OCI-LY3 (cell line): ENCODE measurements around the gene SIRT6.
"Not testable (repeated sequence)": the region's sequence is repeated elsewhere in the genome, so short reads cannot be mapped to it uniquely, and the experiment has no call there.

Experiments used
- H2AFZ ChIP-seq: fragments of 200-600, 300-600 bp; shearing (Covaris generic); 2 replicates; pipeline ENCODE4 v1.6.0; 2014; ENCODE audit warnings: antibody characterized with exemption, low read depth, low read length
- H3K27ac ChIP-seq: fragments of 200-600, 300-600 bp; sonication (generic); 2 replicates; pipeline ENCODE4 v1.5.1; 2014; ENCODE audit warnings: mild to moderate bottlenecking, low read length, moderate library complexity, mixed read lengths
- H3K27me3 ChIP-seq: fragments of 200-600, 300-600 bp; sonication (generic); 2 replicates; pipeline ENCODE4 v1.6.1; 2014; ENCODE audit warnings: low read depth, low read length, mixed read lengths
- H3K36me3 ChIP-seq: fragments of 200-600, 300-600 bp; sonication (generic); replicated peaks from 2 replicates; pipeline ENCODE3; 2014; ENCODE audit warnings: low read depth, low read length, mixed read lengths
- H3K4me1 ChIP-seq: fragments of 300-600, 200-600 bp; sonication (generic); 2 replicates; pipeline ENCODE4 v1.6.1; 2014; ENCODE audit warnings: low read length, mixed read lengths
- H3K4me2 ChIP-seq: fragments of 200-600, 300-600 bp; sonication (generic); 2 replicates; pipeline ENCODE4 v1.6.1; 2014; ENCODE audit warnings: low read length, mixed read lengths
- H3K4me3 ChIP-seq: fragments of 300-600, 200-600 bp; sonication (generic); 2 replicates; pipeline ENCODE4 v1.5.1; 2014; ENCODE audit warnings: antibody characterized with exemption, mild to moderate bottlenecking, low read length, moderate library complexity
- H3K79me2 ChIP-seq: fragments of 300-600, 200-600 bp; shearing (Covaris generic); 2 replicates; pipeline ENCODE4 v1.6.1; 2014; ENCODE audit warnings: mild to moderate bottlenecking, low read length, mixed read lengths
- H3K9ac ChIP-seq: fragments of 300-600, 200-600 bp; shearing (Covaris generic); 2 replicates; pipeline ENCODE4 v1.6.0; 2014; ENCODE audit warnings: mild to moderate bottlenecking, low read length, moderate library complexity
- H3K9me3 ChIP-seq: fragments of 200-600, 300-600 bp; shearing (Covaris generic); 2 replicates; pipeline ENCODE4 v1.6.1; 2014; ENCODE audit warnings: low read length, mixed read lengths; ENCODE audit not compliant: insufficient read depth
- H4K20me1 ChIP-seq: fragments of 200-600, 300-600 bp; sonication (generic); 2 replicates; pipeline ENCODE4 v1.6.1; 2016; ENCODE audit warnings: low read length, mixed read lengths; ENCODE audit not compliant: insufficient read depth
- EZH2phosphoT487 ChIP-seq: fragments of 200-600 bp; shearing (Covaris generic); IDR thresholded peaks from 2 replicates; pipeline ENCODE4 v1.6.1; 2018; ENCODE audit warnings: antibody characterized with exemption, mixed run types, low read depth
- TF ChIP-seq, protein P1 (sequence below): fragments of 200-600, 300-600 bp; sonication (generic); IDR thresholded peaks from 2 replicates; pipeline ENCODE4 v1.5.1; 2014; ENCODE audit warnings: antibody characterized with exemption, low read length, low read depth

Gene SIRT6

DNA sequence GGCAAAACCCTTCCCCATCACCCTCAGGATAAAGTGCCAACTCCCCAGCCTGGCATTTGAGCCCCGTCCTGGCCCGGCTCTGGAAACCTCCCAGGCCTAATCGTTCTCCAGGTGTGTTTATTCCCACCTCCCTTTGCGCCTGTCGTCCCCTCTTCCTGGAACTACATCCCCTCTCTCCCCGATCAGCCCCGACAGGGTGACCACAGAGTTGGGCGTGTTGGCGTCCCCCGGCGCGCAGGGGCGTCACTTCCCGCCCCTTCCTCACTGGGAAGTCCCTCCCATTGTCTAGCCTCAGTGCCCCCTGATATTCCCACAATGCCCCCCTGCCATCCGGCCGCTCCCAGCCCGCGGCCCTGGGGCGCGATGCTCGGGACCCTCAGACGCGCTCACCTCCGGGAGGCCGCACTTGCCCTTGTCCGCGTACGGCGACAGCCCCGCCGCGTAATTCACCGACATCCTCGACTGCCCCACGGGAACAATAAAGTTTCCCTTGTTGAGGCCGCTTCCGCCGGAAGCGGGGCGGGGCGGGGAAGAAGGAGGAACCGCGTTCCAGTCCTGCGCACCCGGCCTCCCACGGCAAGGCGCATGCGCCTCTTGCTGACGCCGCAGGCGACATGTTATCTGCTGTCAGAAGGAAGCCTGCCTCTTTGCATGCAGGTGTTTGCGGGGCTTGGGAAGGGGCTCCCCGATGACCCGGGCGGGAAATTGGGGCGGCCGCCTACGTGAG, at the start of gene SIRT6, which contains the start of gene ANKRD24:
Gene SIRT6 (minus strand): TSS at position 480 of the 727 bp plus-strand sequence. CDS start 24 bp downstream, at position 456.
Gene ANKRD24 (plus strand): TSS at position 606 of the 727 bp plus-strand sequence. CDS start 3,737 bp downstream, outside the sequence.
- TF ChIP-seq EZH2phosphoT487: no peak
- TF ChIP-seq, protein P1, sequence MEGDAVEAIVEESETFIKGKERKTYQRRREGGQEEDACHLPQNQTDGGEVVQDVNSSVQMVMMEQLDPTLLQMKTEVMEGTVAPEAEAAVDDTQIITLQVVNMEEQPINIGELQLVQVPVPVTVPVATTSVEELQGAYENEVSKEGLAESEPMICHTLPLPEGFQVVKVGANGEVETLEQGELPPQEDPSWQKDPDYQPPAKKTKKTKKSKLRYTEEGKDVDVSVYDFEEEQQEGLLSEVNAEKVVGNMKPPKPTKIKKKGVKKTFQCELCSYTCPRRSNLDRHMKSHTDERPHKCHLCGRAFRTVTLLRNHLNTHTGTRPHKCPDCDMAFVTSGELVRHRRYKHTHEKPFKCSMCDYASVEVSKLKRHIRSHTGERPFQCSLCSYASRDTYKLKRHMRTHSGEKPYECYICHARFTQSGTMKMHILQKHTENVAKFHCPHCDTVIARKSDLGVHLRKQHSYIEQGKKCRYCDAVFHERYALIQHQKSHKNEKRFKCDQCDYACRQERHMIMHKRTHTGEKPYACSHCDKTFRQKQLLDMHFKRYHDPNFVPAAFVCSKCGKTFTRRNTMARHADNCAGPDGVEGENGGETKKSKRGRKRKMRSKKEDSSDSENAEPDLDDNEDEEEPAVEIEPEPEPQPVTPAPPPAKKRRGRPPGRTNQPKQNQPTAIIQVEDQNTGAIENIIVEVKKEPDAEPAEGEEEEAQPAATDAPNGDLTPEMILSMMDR: no peak
- Histone ChIP-seq H3K4me1 (peaks cover 29% of the 10 kb centered on the region), H3K4me2 (peak within 1 kb of the TSS; percentile 82), H4K20me1 (no peaks in the 10 kb centered on the region), H3K79me2 (peaks cover 21% of the 10 kb centered on the region), H3K27me3 (no peaks in the 10 kb centered on the region), H2AFZ (peak within 1 kb of the TSS; percentile 72), H3K4me3 (peak within 1 kb of the TSS; percentile 95), H3K27ac (peak within 1 kb of the TSS; percentile 73), H3K36me3 (peaks cover 7% of the 10 kb centered on the region), H3K9ac (peak within 1 kb of the TSS; percentile 92), H3K9me3 (no peaks in the 10 kb centered on the region)

DNA sequence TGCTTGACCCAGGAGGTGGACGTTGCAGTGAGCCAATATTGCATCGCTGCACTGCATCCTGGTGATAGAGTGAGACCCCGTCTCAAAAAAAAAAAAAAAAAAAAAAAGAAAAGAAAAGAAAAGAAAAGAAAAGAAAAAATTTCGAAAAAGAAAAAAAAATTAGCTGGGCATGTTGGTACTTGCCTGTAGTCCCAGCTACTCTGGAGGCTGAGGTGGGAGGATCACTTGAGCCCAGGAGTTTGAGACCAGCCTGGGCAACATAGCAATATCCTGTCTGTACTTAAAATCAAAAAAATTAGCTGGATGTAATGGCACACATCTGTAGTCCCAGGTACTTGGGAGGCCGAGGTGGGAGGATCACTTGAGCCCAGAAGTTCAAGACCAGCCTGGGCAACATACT, 49.8 kb upstream of the SIRT6 start:
- not testable (repeated sequence) for H2AFZ ChIP-seq, H3K9me3 ChIP-seq, H3K9ac ChIP-seq, H3K27me3 ChIP-seq
- peaks cover 47% of the 10 kb centered on the region for H3K4me1 ChIP-seq
- H3K79me2 ChIP-seq: peaks cover 90% of the 10 kb centered on the region
- H3K36me3 ChIP-seq: peaks cover 63% of the 10 kb centered on the region
- H3K27ac ChIP-seq: peak overlapping the region; percentile 42; the same call in 1 of the 2 replicates
- H3K4me2 ChIP-seq: peak overlapping the region; percentile 15; the same call in 1 of the 2 replicates
- peak overlapping the region; percentile 9; the same call in 1 of the 2 replicates for H3K4me3 ChIP-seq
- H4K20me1 ChIP-seq: peaks cover 45% of the 10 kb centered on the region

DNA sequence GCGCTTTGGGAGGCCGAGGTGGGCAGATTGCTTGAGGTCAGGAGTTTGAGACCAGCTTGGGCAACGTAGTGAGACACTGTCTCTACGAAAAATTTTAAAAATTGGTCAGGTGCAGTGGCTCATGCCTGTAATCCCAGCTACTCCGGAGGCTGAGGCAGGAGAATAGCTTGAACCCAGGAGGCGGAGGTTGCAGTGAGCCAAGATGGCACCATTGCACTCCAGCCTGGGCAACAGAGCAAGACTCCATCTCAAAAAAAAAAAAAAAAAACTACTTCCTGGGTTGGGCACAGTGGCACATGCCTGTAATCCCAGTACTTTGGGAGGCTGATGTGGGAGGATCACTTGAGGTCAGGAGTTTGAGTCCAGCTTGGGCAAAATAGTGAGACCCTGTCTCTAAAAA, 49.2 kb upstream of the SIRT6 start:
- not testable (repeated sequence) for H2AFZ ChIP-seq, H3K9me3 ChIP-seq, H3K27me3 ChIP-seq
- Histone ChIP-seq H3K4me3 (peak overlapping the region; percentile 93), H4K20me1 (peaks cover 39% of the 10 kb centered on the region), H3K4me2 (peak overlapping the region; percentile 92), H3K4me1 (peaks cover 51% of the 10 kb centered on the region), H3K79me2 (peaks cover 85% of the 10 kb centered on the region), H3K36me3 (peaks cover 57% of the 10 kb centered on the region), H3K27ac (peak overlapping the region; percentile 97), H3K9ac (0 out of 2 replicates have a peak overlapping the region, but pooled peaks have one; percentile 99)

DNA sequence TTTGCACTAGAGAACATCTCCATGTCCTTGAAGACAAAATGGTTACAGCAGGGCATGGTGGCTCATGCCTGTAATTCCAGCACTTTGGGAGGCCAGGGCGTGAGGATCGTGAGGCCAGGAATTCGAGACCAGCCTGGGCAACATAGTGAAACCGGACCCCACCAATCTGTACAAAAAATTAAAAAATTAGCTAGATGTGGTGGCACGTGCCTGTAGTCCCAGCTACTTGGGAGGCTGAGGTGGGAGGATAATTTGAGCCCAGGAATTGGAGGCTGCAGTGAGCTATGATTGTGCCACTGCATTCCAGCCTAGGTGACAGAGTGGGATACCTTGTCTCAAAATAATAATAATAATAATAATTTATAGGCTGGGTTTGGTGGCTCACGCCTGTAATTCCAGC, 47.9 kb upstream of the SIRT6 start:
- peaks cover 62% of the 10 kb centered on the region for H3K4me1 ChIP-seq

DNA sequence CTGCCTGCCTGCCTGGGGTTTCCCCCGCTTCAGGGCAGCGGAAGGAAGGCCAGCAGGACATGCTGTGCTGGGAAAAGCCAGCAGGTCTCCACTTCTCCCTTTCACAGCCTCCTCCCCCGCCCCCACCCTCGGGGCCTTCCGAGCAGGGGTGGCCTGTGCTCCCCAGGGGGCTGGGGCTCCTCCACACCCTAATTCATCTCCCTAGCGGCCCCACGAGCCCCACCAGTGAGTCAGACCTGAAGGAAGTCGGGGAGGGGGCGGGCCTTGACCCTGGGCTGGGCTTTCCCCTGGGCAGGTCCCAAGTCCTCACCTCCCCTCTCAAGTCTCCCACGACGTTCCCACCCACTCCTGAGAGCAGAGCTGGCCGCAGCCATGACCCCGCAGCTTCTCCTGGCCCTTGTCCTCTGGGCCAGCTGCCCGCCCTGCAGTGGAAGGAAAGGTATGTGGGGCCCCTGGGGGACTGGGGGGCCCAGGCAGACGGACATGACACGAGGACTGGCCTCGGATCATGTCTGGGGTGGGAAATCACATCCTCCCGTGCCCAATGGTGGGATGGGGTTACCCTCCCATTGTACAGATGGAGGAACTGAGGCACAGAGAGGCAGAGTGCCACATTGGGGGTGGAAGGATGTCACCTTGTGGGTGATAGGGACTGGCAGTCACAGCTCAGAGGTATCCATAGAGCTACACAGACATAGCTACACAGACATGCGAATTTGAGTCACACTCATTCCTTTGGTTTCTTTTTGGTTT, 47.0 kb upstream of the SIRT6 start, which contains the start of gene EBI3:
Gene EBI3 (plus strand): TSS at position 345 of the 753 bp plus-strand sequence. CDS start 28 bp downstream, at position 373.
- H3K79me2 ChIP-seq: peaks cover 71% of the 10 kb centered on the region
- H3K9ac ChIP-seq: peak within 1 kb of the TSS; percentile 99
- TF ChIP-seq, protein P1: no peak
- TF ChIP-seq EZH2phosphoT487: no peak
- peak within 1 kb of the TSS; percentile 64; the same call in 1 of the 2 replicates for H2AFZ ChIP-seq
- peak within 1 kb of the TSS; percentile 93 for H3K4me3 ChIP-seq
- peak within 1 kb of the TSS; percentile 92 for H3K4me2 ChIP-seq
- no peaks in the 10 kb centered on the region for H3K9me3 ChIP-seq
- H3K27me3 ChIP-seq: no peaks in the 10 kb centered on the region
- peaks cover 27% of the 10 kb centered on the region for H4K20me1 ChIP-seq
- H3K36me3 ChIP-seq: peaks cover 43% of the 10 kb centered on the region
- H3K4me1 ChIP-seq: peaks cover 62% of the 10 kb centered on the region
- H3K27ac ChIP-seq: peak within 1 kb of the TSS; percentile 97

More for the DNA sequence above, 47.9 kb upstream of the SIRT6 start:
- Histone ChIP-seq H3K4me2 (peak overlapping the region; percentile 92), H3K36me3 (peaks cover 49% of the 10 kb centered on the region), H3K4me3 (peak overlapping the region; percentile 93), H3K27ac (peak overlapping the region; percentile 97), H3K79me2 (peaks cover 79% of the 10 kb centered on the region), H3K9ac (peak overlapping the region; percentile 99), H4K20me1 (peaks cover 33% of the 10 kb centered on the region)
- not testable (repeated sequence) for H2AFZ ChIP-seq, H3K9me3 ChIP-seq, H3K27me3 ChIP-seq
